ENCODE results near the gene YPEL5. TPM values are rescaled to one million over a fixed set of nuclear protein-coding genes. Genes with fewer than 3 reads are reported as not detected.

Gene YPEL5
- total and polyA plus RNA-seq, 10 of the 15 experiments (the other 5 are each of a cell fraction or from before 2014, with no cell fraction given) = 18.8 to 47.3 (median 21.7) TPM

DNA sequence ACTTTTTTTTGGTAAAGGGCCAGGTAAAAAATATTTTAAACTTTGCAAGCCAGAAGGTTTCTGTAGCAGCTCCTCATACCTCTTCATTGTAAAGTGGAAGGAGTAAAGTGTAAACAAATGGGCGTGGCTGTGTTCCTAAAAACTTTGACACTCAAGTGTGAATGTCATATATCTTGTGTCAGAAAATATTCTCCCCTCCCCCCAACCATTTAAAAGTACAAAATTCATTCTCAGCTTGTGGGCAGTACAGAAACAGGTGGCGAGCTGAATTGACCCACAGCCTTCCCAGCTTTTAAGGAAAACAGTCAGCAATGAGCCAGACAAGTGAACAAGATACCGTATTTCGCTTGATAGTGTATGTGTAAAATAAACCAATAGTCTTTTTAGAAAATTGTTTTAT is 4.0 kb downstream of the YPEL5 start:
- WGBS (ENCODE audit: insufficient coverage, insufficient replicate concordance, low lambda C conversion rate, missing lambda C conversion rate) = 98% methylated on average over 4 of the region's 4 CpGs
- Histone ChIP-seq H3K4me2 (ENCODE audit: control insufficient read depth, insufficient read depth) (no peak overlapping the region), H3K36me3 (ENCODE audit: control insufficient read depth in 2 of 2, insufficient read depth in 2 of 2, low read length in 1 of 2) (no peaks in the 10 kb centered on the region), H3K4me1 (ENCODE audit: control insufficient read depth, insufficient read depth, low read length) (peaks cover 23% of the 10 kb centered on the region), H3K27me3 (replicated peaks in 1 of 2; ENCODE audit: control insufficient read depth in 2 of 2, insufficient read depth in 2 of 2, low read length in 1 of 2) (no peaks in the 10 kb centered on the region), H2AFZ (ENCODE audit: control insufficient read depth, low read depth, low read length) (no peak overlapping the region), H4K20me1 (ENCODE audit: control insufficient read depth, insufficient read depth) (no peaks in the 10 kb centered on the region), H3K79me2 (ENCODE audit: control insufficient read depth, insufficient read depth, low read length) (no peaks in the 10 kb centered on the region; the same call in 1 of the 2 replicates), H3K4me3 (no peak overlapping the region), H3K27ac (ENCODE audit: control insufficient read depth, insufficient read depth) (no peak overlapping the region), H3K9ac (ENCODE audit: control insufficient read depth, insufficient read depth, low read length) (no peak overlapping the region), H3K9me3 (replicated peaks; ENCODE audit: control insufficient read depth, insufficient read depth, low read length) (no peaks in the 10 kb centered on the region)
- CTCF ChIA-PET = interaction anchor here (0.6 to 7.2 kb wide), 13 partner anchors 9 to 561 kb away, joined by 3 to 116 read pairs (median 5); no protein-coding TSS in a partner anchor
- intact Hi-C loops (cut with micrococcal nuclease; ENCODE audit: unreplicated experiment) (no loop called here), in situ Hi-C loops (cut with MboI) (loop anchor here (25.0 kb wide), 1 partner anchor 1012 kb away; no protein-coding TSS in a partner anchor)
- BruUV-seq (replicated peaks) = no TSS peak
- no peak for ATAC-seq
- no peak for FAIRE-seq
- RAD21 ChIA-PET (ENCODE audit: unreplicated experiment) = interaction anchor here (0.7 to 7.3 kb wide), 9 partner anchors 8 to 1020 kb away, joined by 3 to 97 read pairs (median 4); no protein-coding TSS in a partner anchor
- POLR2A ChIA-PET = interaction anchor here (0.7 to 3.5 kb wide), 4 partner anchors 10 to 84 kb away, joined by 3 to 20 read pairs (median 4); no protein-coding TSS in a partner anchor
- SMC1A ChIA-PET (ENCODE audit: uncharacterized antibody, unreplicated experiment) = interaction anchor here (0.7 to 6.1 kb wide), 16 partner anchors 9 to 561 kb away, joined by 3 to 85 read pairs (median 4); no protein-coding TSS in a partner anchor
- no peak for DNase-seq (ENCODE audit: low read depth, low spot score)
- TF ChIP-seq SUZ12 (IDR thresholded peaks at IDR 0.05; ENCODE audit: unreplicated experiment) (no peak), ZNF217 (IDR thresholded peaks at IDR 0.05) (no peak), TBL1XR1 (IDR thresholded peaks at IDR 0.05; ENCODE audit: low read depth, low read length) (no peak), SPI1 (IDR thresholded peaks at IDR 0.05; ENCODE audit: borderline replicate concordance, insufficient read depth, low read depth, low read length) (no peak), GATAD2B (conservative IDR thresholded peaks at IDR 0.05; ENCODE audit: low read depth) (no peak), ZBED1 (IDR thresholded peaks at IDR 0.05; ENCODE audit: borderline replicate concordance) (no peak), JUNB (IDR thresholded peaks at IDR 0.05) (no peak), MEF2A (IDR thresholded peaks at IDR 0.05; ENCODE audit: insufficient read depth, low read depth, low read length) (no peak), BMI1 (IDR thresholded peaks at IDR 0.05; ENCODE audit: borderline replicate concordance) (no peak), TCF3 (IDR thresholded peaks at IDR 0.05; ENCODE audit: borderline replicate concordance, insufficient read depth, low read depth, low read length) (no peak), STAT1 (conservative IDR thresholded peaks at IDR 0.05) (no peak), ZNF207 (IDR thresholded peaks at IDR 0.05; ENCODE audit: borderline replicate concordance) (no peak), RAD51 (IDR thresholded peaks at IDR 0.05) (no peak), HCFC1 (IDR thresholded peaks at IDR 0.05; ENCODE audit: low read length) (no peak), ASH2L (IDR thresholded peaks at IDR 0.05; ENCODE audit: borderline replicate concordance, low read depth) (no peak), EZH2 (IDR thresholded peaks at IDR 0.05; ENCODE audit: borderline replicate concordance, control insufficient read depth, low read depth, low read length) (no peak), HSF1 (IDR thresholded peaks at IDR 0.05; ENCODE audit: low read depth, low read length) (no peak), HDGF (IDR thresholded peaks at IDR 0.05) (no peak), IRF4 (IDR thresholded peaks at IDR 0.05; ENCODE audit: low read depth, low read length) (no peak), SMARCA5 (IDR thresholded peaks at IDR 0.05) (no peak)

Data from GM12878 (cell line).